ENCODE results near the gene CNIH2. TPM values are rescaled to one million over a fixed set of nuclear protein-coding genes. Genes with fewer than 3 reads are reported as not detected.

CNIH2 gene
- total and polyA plus RNA-seq, 2 of the 13 experiments (the other 11 are each of a cell fraction or from before 2014, with no cell fraction given): 0.60 to 0.69 TPM

GRCh38 chr11:66317723-66318599 lies 40.0 kb downstream of the CNIH2 start:
- no TSS peak for BruUV-seq (replicated peaks)
- TF ChIP-seq ATAD3A (CRISPR knock-in tag; IDR thresholded peaks at IDR 0.05) (no peak), KLF9 (CRISPR knock-in tag; IDR thresholded peaks at IDR 0.05; ENCODE audit: low read depth) (no peak), SMAD3 (CRISPR knock-in tag; IDR thresholded peaks at IDR 0.05) (no peak), THAP11 (CRISPR knock-in tag; IDR thresholded peaks at IDR 0.05) (peak; percentile 61), ZNF496 (CRISPR knock-in tag; IDR thresholded peaks at IDR 0.05; ENCODE audit: insufficient replicate concordance) (no peak), AHDC1 (CRISPR knock-in tag; IDR thresholded peaks at IDR 0.05; ENCODE audit: borderline replicate concordance) (no peak), CEBPG (CRISPR knock-in tag; IDR thresholded peaks at IDR 0.05) (peak; percentile 95), GABPB1 (CRISPR knock-in tag; IDR thresholded peaks at IDR 0.05) (0 out of 2 replicates have a peak, but pooled peaks have one; percentile 7), MYPOP (CRISPR knock-in tag; IDR thresholded peaks at IDR 0.05) (0 out of 2 replicates have a peak, but pooled peaks have one; percentile 23), ZNF768 (CRISPR knock-in tag; IDR thresholded peaks at IDR 0.05) (peak; percentile 88), ZNF460 (CRISPR knock-in tag; IDR thresholded peaks at IDR 0.05; ENCODE audit: borderline replicate concordance) (no peak), TCF7 (IDR thresholded peaks at IDR 0.05; ENCODE audit: low read depth) (no peak)
- TF ChIP-seq, protein P1, sequence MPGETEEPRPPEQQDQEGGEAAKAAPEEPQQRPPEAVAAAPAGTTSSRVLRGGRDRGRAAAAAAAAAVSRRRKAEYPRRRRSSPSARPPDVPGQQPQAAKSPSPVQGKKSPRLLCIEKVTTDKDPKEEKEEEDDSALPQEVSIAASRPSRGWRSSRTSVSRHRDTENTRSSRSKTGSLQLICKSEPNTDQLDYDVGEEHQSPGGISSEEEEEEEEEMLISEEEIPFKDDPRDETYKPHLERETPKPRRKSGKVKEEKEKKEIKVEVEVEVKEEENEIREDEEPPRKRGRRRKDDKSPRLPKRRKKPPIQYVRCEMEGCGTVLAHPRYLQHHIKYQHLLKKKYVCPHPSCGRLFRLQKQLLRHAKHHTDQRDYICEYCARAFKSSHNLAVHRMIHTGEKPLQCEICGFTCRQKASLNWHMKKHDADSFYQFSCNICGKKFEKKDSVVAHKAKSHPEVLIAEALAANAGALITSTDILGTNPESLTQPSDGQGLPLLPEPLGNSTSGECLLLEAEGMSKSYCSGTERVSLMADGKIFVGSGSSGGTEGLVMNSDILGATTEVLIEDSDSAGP (CRISPR knock-in tag; IDR thresholded peaks at IDR 0.05; ENCODE audit: borderline replicate concordance): peak; percentile 43
- TF ChIP-seq, protein P2, sequence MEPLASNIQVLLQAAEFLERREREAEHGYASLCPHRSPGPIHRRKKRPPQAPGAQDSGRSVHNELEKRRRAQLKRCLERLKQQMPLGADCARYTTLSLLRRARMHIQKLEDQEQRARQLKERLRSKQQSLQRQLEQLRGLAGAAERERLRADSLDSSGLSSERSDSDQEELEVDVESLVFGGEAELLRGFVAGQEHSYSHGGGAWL (CRISPR knock-in tag; IDR thresholded peaks at IDR 0.05): no peak

More at GRCh38 chr11:66317723-66318599, 40.0 kb downstream of the CNIH2 start:
- POLR2A ChIA-PET: interaction anchor here (1.0 to 3.7 kb wide), 9 partner anchors 9 to 50 kb away, joined by 3 to 28 read pairs (median 6); partner anchors contain the start of genes B4GAT1, RIN1 and YIF1A
- peak overlapping the region; percentile 32 for H3K27ac ChIP-seq (ENCODE audit: extremely low read length, insufficient read depth, low read length)
- H3K9me3 ChIP-seq (ENCODE audit: low read length): no peaks in the 10 kb centered on the region
- in situ Hi-C loops (cut with HindIII; ENCODE audit: extremely low pct_ligation_motif_present, low pct_unique_long_range_greater_than_20kb) (no loop called here), intact Hi-C loops (cut with micrococcal nuclease; ENCODE audit: unreplicated experiment) (loop anchor here (10.0 kb wide), 1 partner anchor 67 kb away; no protein-coding TSS in a partner anchor)
- peak overlapping the region; percentile 78 for H3K4me2 ChIP-seq (ENCODE audit: low read depth, low read length)
- H3K9ac ChIP-seq (ENCODE audit: insufficient read depth, low read depth, low read length): peak overlapping the region; percentile 40
- WGBS (ENCODE audit: low lambda C conversion rate): 10% methylated on average over 6 of the region's 16 CpGs
- peak; percentile 70 for DNase-seq (ENCODE audit: low spot score)
- no peaks in the 10 kb centered on the region for H4K20me1 ChIP-seq (ENCODE audit: insufficient read depth, low read length)
- 0 out of 5 replicates have a peak, but pooled peaks cover 0 to 6% of the 10 kb centered on the region in 2 experiments for H3K27me3 ChIP-seq (ENCODE audit: control insufficient read depth in 1 of 2, insufficient read depth in 2 of 2, low read length in 2 of 2)
- peak; percentile 66 for FAIRE-seq
- CTCF ChIA-PET (ENCODE audit: low intra/inter-chr PET ratio, low total read pairs): no interaction called here
- no peaks in the 10 kb centered on the region for H3K79me2 ChIP-seq (ENCODE audit: insufficient read depth, low read length)
- peaks cover 50% of the 10 kb centered on the region for H3K4me1 ChIP-seq (ENCODE audit: insufficient read depth, low read length)
- H3K36me3 ChIP-seq (replicated peaks in 1 of 2; ENCODE audit: control insufficient read depth in 1 of 2, insufficient read depth in 2 of 2, low read length in 2 of 2): no peaks in the 10 kb centered on the region
- no peak overlapping the region for H2AFZ ChIP-seq (ENCODE audit: low read length)
- peak overlapping the region; percentile 11 to 66 (median 24) for H3K4me3 ChIP-seq (replicated peaks in 1 of 3; ENCODE audit: insufficient read depth in 1 of 3, low read depth in 2 of 3, low read length in 3 of 3)
- peak; percentile 10 for ATAC-seq

Measured in HepG2 (cell line).